H7 (cell line): Measurements from ENCODE around the gene TFF2. TPM values are rescaled to one million over a fixed set of nuclear protein-coding genes. Genes with fewer than 3 reads are reported as not detected.

Experiments
- DNase-seq: peaks from one replicate; pipeline ENCODE4 v3.0.0; 2012
- H3K27me3 ChIP-seq: 2 replicates; pipeline ENCODE4 v1.6.0; 2011; ENCODE audit warnings: mild to moderate bottlenecking, low read length; ENCODE audit not compliant: control insufficient read depth, insufficient read depth
- H3K36me3 ChIP-seq: replicated peaks from 2 replicates; pipeline ENCODE4 v1.5.1; 2011; ENCODE audit warnings: low read length; ENCODE audit not compliant: control insufficient read depth, insufficient read depth
- H3K4me3 ChIP-seq: 2 replicates; pipeline ENCODE4 v1.5.1; 2011; ENCODE audit warnings: low read depth, mild to moderate bottlenecking, control low read depth, low read length, moderate library complexity; ENCODE audit not compliant: insufficient read depth
- total RNA-seq: library from RNA; depleted of rRNA; stranded (reverse); fragments of >200 nt; shearing (Covaris generic); gene quantifications from 2 replicates; pipeline ENCODE4 v1.2.3, GENCODE V29; 2014

Gene TFF2
- total RNA-seq, 1 experiment from 2014 or later = not detected

GRCh38 chr21:42308161-42308913, 42.5 kb downstream of the TFF2 start:
- H3K27me3 ChIP-seq = peaks cover 2% of the 10 kb centered on the region
- H3K36me3 ChIP-seq = no peaks in the 10 kb centered on the region
- peak; percentile 27 for DNase-seq
- H3K4me3 ChIP-seq = no peak overlapping the region

GRCh38 chr21:42307106-42307505, 43.7 kb downstream of the TFF2 start:
- no peak for DNase-seq
- Histone ChIP-seq H3K27me3 (peaks cover 2% of the 10 kb centered on the region; the same call in 1 of the 2 replicates), H3K4me3 (no peak overlapping the region), H3K36me3 (no peaks in the 10 kb centered on the region)

- H3K4me3 ChIP-seq = no peak overlapping the region
- no peak for DNase-seq
- H3K36me3 ChIP-seq = no peaks in the 10 kb centered on the region
- peaks cover 2% of the 10 kb centered on the region; the same call in 1 of the 2 replicates for H3K27me3 ChIP-seq
Observed at GRCh38 chr21:42306366-42307035, 44.3 kb downstream of the TFF2 start.

GRCh38 chr21:42305707-42306147, 45.1 kb downstream of the TFF2 start:
- H3K4me3 ChIP-seq = no peak overlapping the region
- peaks cover 2% of the 10 kb centered on the region; the same call in 1 of the 2 replicates for H3K27me3 ChIP-seq
- DNase-seq = no peak
- H3K36me3 ChIP-seq = no peaks in the 10 kb centered on the region

GRCh38 chr21:42304556-42305454, 46.0 kb downstream of the TFF2 start:
- Histone ChIP-seq H3K4me3 (no peak overlapping the region), H3K27me3 (no peaks in the 10 kb centered on the region), H3K36me3 (no peaks in the 10 kb centered on the region)
- DNase-seq = no peak

GRCh38 chr21:42303443-42303842, 47.4 kb downstream of the TFF2 start:
- H3K27me3 ChIP-seq = no peaks in the 10 kb centered on the region
- no peak overlapping the region for H3K4me3 ChIP-seq
- no peak for DNase-seq
- H3K36me3 ChIP-seq = no peaks in the 10 kb centered on the region

GRCh38 chr21:42302794-42303193, 48.0 kb downstream of the TFF2 start:
- no peak for DNase-seq
- Histone ChIP-seq H3K4me3 (no peak overlapping the region), H3K36me3 (no peaks in the 10 kb centered on the region), H3K27me3 (no peaks in the 10 kb centered on the region)

- H3K36me3 ChIP-seq = no peaks in the 10 kb centered on the region
- H3K4me3 ChIP-seq = no peak overlapping the region
- peak; percentile 71 for DNase-seq
- no peaks in the 10 kb centered on the region for H3K27me3 ChIP-seq
Observed at GRCh38 chr21:42302076-42302650, 48.6 kb downstream of the TFF2 start.

- no peak overlapping the region for H3K4me3 ChIP-seq
- H3K27me3 ChIP-seq = no peaks in the 10 kb centered on the region
- DNase-seq = no peak
- no peaks in the 10 kb centered on the region for H3K36me3 ChIP-seq
Observed at GRCh38 chr21:42301371-42302075, 49.3 kb downstream of the TFF2 start.

GRCh38 chr21:42300956-42301355, 49.8 kb downstream of the TFF2 start:
- no peaks in the 10 kb centered on the region for H3K36me3 ChIP-seq
- no peak overlapping the region for H3K4me3 ChIP-seq
- DNase-seq = no peak
- no peaks in the 10 kb centered on the region for H3K27me3 ChIP-seq

GRCh38 chr21:42300045-42300583, 50.7 kb downstream of the TFF2 start:
- Histone ChIP-seq H3K36me3 (no peaks in the 10 kb centered on the region), H3K4me3 (no peak overlapping the region), H3K27me3 (no peaks in the 10 kb centered on the region)
- no peak for DNase-seq

GRCh38 chr21:42299324-42300044, 51.3 kb downstream of the TFF2 start:
- no peaks in the 10 kb centered on the region for H3K36me3 ChIP-seq
- no peak for DNase-seq
- no peaks in the 10 kb centered on the region for H3K27me3 ChIP-seq
- no peak overlapping the region for H3K4me3 ChIP-seq

- no peak for DNase-seq
- Histone ChIP-seq H3K27me3 (no peaks in the 10 kb centered on the region), H3K4me3 (no peak overlapping the region), H3K36me3 (no peaks in the 10 kb centered on the region)
Observed at GRCh38 chr21:42298657-42299056, 52.1 kb downstream of the TFF2 start.
